Calu3 (cell line): ENCODE data around the gene CLIC2. TPM values are rescaled to one million over a fixed set of nuclear protein-coding genes. Genes with fewer than 3 reads are reported as not detected.
A peak's percentile ranks its signal among the peaks of the same experiment; 100 is the strongest.

Source experiments
- BruUV-seq: library from RNA; stranded (reverse); fragments of 400-500 nt; replicated peaks from 2 replicates; lab custom pipeline; 2021; lab: Mats Ljungman, UMichigan
- CTCF ChIA-PET: fragments of 300-600 bp; sonication (Branson Sonifier 250); formaldehyde crosslinking; loops from one replicate; lab custom pipeline; 2022; ENCODE audit warnings: antibody characterized with exemption; lab: Charles Lee
- DNase-seq: peaks from one replicate; pipeline ENCODE4 v3.0.0; 2022
- H3K27ac Mint-ChIP-seq: one replicate; pipeline ENCODE4 v1.8.0; 2022; ENCODE audit warnings: mixed read lengths; ENCODE audit not compliant: unreplicated experiment
- H3K27me3 Mint-ChIP-seq: one replicate; pipeline ENCODE4 v1.8.0; 2022; ENCODE audit warnings: mixed read lengths; ENCODE audit not compliant: unreplicated experiment
- H3K36me3 Mint-ChIP-seq: one replicate; pipeline ENCODE4 v1.8.0; 2022; ENCODE audit warnings: mild to moderate bottlenecking, moderate library complexity, mixed read lengths; ENCODE audit not compliant: insufficient read depth, unreplicated experiment
- H3K4me1 Mint-ChIP-seq: one replicate; pipeline ENCODE4 v1.8.0; 2022; ENCODE audit warnings: mild to moderate bottlenecking, low read depth, mixed read lengths; ENCODE audit not compliant: unreplicated experiment
- H3K4me3 Mint-ChIP-seq: one replicate; pipeline ENCODE4 v1.8.0; 2022; ENCODE audit warnings: mild to moderate bottlenecking, low read depth, moderate library complexity, mixed read lengths; ENCODE audit not compliant: unreplicated experiment
- H3K9me3 Mint-ChIP-seq: one replicate; pipeline ENCODE4 v1.8.0; 2022; ENCODE audit warnings: low read depth, mixed read lengths; ENCODE audit not compliant: unreplicated experiment
- intact Hi-C: fragments of 100-400 bp; cut with micrococcal nuclease; formaldehyde crosslinking; loops from one replicate; pipeline ENCODE4 v1.10.0; 2022; ENCODE audit not compliant: unreplicated experiment
- total RNA-seq: library from RNA; stranded (reverse); gene quantifications from 2 replicates; pipeline ENCODE4 v1.2.3, GENCODE V29; 2022
- TF ChIP-seq, protein P1 (sequence below): fragments of 200-600 bp; IDR thresholded peaks from one replicate; pipeline ENCODE4 v1.8.0; 2022; ENCODE audit warnings: antibody characterized with exemption; ENCODE audit not compliant: unreplicated experiment

CLIC2 gene
- total RNA-seq, 1 experiment from 2014 or later = 0.26 TPM

DNA sequence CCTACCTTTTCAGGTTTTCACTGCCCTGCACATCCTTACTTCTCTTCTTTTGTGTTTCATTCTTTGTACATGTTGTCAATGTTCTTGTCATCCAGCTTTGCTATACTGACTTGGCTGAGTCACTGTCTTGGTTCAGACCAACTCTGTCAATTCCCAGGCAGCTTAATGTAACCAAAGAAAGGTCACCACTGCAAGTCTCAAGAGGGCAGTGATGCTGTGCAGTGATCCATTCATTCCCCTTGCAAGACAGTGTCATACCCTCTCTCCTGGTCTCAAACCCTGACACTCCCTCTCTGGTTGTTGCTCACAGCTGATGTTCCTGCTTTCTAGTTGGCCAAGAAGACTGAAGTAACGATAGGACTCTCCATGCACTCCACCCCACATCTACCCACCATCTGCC is 87.7 kb downstream of the CLIC2 start:
- intact Hi-C loops = no loop called here
- TF ChIP-seq, protein P1, sequence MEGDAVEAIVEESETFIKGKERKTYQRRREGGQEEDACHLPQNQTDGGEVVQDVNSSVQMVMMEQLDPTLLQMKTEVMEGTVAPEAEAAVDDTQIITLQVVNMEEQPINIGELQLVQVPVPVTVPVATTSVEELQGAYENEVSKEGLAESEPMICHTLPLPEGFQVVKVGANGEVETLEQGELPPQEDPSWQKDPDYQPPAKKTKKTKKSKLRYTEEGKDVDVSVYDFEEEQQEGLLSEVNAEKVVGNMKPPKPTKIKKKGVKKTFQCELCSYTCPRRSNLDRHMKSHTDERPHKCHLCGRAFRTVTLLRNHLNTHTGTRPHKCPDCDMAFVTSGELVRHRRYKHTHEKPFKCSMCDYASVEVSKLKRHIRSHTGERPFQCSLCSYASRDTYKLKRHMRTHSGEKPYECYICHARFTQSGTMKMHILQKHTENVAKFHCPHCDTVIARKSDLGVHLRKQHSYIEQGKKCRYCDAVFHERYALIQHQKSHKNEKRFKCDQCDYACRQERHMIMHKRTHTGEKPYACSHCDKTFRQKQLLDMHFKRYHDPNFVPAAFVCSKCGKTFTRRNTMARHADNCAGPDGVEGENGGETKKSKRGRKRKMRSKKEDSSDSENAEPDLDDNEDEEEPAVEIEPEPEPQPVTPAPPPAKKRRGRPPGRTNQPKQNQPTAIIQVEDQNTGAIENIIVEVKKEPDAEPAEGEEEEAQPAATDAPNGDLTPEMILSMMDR = no peak
- DNase-seq = no peak
- Mint-ChIP-seq H3K4me3 (no peak overlapping the region), H3K27ac (peak overlapping the region; percentile 37), H3K4me1 (no peaks in the 10 kb centered on the region), H3K27me3 (no peaks in the 10 kb centered on the region), H3K36me3 (no peaks in the 10 kb centered on the region), H3K9me3 (no peaks in the 10 kb centered on the region)
- no TSS peak for BruUV-seq
- CTCF ChIA-PET = no interaction called here

DNA sequence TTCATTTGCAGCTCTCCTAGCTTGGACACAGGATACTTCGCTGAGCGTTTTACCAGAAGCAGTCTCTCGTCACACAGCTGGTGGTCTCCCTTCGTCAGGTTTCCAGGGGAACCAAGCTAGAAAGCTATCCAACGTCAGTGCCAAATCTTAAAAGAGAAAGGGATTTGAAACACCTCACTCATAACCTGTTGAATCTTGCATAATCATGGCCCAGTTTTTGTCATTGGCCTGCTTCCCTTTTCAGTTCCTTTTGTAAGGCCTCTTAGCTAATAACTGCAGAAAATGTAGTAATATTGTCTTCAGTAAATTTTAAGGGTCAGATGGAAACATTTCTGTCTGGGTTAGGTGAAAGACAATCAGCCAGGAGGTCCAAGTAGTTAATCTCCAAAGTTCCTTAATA is 92.1 kb downstream of the CLIC2 start:
- DNase-seq = no peak
- Mint-ChIP-seq H3K4me1 (peaks cover 12% of the 10 kb centered on the region), H3K4me3 (no peak overlapping the region), H3K9me3 (no peaks in the 10 kb centered on the region), H3K36me3 (peaks cover 10% of the 10 kb centered on the region), H3K27me3 (no peaks in the 10 kb centered on the region), H3K27ac (no peak overlapping the region)
- BruUV-seq = no TSS peak
- TF ChIP-seq, protein P1 = no peak
- intact Hi-C loops = no loop called here
- CTCF ChIA-PET = no interaction called here

DNA sequence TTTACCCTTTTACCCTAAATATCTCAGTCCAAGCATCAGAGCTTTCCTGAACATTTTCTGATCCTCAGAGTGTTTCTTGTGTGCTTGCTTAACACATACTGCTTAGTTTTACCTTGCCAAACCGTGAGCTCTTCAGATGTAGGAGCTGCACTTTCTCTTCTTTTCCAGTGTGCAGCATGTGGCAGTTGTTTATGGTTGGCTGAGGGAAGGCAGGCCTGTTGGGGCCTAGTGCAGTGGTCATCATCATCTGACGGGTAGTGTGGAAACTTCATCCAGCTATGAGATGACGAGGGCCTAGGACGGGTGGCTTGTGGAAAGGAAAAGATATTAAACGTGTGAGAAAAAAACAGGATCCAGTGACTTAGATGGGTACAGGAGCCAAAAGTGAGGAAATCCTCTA is 96.7 kb downstream of the CLIC2 start:
- Mint-ChIP-seq H3K27ac (no peak overlapping the region), H3K9me3 (no peaks in the 10 kb centered on the region), H3K4me3 (no peak overlapping the region), H3K36me3 (peaks cover 21% of the 10 kb centered on the region), H3K4me1 (peaks cover 25% of the 10 kb centered on the region), H3K27me3 (no peaks in the 10 kb centered on the region)
- CTCF ChIA-PET = no interaction called here
- BruUV-seq = no TSS peak
- TF ChIP-seq, protein P1 = no peak
- DNase-seq = no peak
- intact Hi-C loops = no loop called here

DNA sequence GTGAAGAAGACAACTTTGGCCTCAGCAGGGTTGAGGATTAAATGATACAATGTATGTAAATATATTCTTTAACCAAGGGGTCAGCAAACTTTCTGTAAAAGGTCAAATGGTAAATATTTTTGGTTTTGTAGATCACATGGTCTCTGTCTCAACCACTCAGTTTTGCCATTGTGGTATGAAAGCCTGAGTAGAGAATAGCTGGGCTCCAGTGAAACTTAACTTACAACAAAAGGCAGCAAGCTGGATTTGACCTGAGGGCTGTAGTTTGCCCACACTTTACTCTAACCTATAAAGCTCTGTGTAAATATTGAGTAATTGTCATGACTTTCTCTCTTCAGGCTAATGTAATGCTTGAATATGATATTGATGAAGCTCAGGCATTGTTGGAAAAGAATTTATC is 98.5 kb downstream of the CLIC2 start:
- Mint-ChIP-seq H3K36me3 (peaks cover 21% of the 10 kb centered on the region), H3K27ac (no peak overlapping the region), H3K4me1 (peaks cover 25% of the 10 kb centered on the region), H3K9me3 (no peaks in the 10 kb centered on the region), H3K27me3 (no peaks in the 10 kb centered on the region), H3K4me3 (no peak overlapping the region)
- intact Hi-C loops = no loop called here
- BruUV-seq = no TSS peak
- DNase-seq = no peak
- CTCF ChIA-PET = no interaction called here
- TF ChIP-seq, protein P1 = no peak
